CD4-positive, alpha-beta T cell treated with Interleukin-17A for 4 hours (primary cell): ENCODE results near the gene SMC1B.
A peak's percentile ranks its signal among the peaks of the same experiment; 100 is the strongest.
"Not testable (repeated sequence)": the region's sequence is repeated elsewhere in the genome, so short reads cannot be mapped to it uniquely, and the experiment has no call there.

Experiments
- DNase-seq: peaks from one replicate; pipeline ENCODE4 v3.0.0-alpha.2; 2020; ENCODE audit warnings: mixed read lengths

Gene SMC1B, protein sequence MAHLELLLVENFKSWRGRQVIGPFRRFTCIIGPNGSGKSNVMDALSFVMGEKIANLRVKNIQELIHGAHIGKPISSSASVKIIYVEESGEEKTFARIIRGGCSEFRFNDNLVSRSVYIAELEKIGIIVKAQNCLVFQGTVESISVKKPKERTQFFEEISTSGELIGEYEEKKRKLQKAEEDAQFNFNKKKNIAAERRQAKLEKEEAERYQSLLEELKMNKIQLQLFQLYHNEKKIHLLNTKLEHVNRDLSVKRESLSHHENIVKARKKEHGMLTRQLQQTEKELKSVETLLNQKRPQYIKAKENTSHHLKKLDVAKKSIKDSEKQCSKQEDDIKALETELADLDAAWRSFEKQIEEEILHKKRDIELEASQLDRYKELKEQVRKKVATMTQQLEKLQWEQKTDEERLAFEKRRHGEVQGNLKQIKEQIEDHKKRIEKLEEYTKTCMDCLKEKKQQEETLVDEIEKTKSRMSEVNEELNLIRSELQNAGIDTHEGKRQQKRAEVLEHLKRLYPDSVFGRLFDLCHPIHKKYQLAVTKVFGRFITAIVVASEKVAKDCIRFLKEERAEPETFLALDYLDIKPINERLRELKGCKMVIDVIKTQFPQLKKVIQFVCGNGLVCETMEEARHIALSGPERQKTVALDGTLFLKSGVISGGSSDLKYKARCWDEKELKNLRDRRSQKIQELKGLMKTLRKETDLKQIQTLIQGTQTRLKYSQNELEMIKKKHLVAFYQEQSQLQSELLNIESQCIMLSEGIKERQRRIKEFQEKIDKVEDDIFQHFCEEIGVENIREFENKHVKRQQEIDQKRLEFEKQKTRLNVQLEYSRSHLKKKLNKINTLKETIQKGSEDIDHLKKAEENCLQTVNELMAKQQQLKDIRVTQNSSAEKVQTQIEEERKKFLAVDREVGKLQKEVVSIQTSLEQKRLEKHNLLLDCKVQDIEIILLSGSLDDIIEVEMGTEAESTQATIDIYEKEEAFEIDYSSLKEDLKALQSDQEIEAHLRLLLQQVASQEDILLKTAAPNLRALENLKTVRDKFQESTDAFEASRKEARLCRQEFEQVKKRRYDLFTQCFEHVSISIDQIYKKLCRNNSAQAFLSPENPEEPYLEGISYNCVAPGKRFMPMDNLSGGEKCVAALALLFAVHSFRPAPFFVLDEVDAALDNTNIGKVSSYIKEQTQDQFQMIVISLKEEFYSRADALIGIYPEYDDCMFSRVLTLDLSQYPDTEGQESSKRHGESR

GRCh38 chr22:45413368-45414211 lies at the start of gene SMC1B, which contains the start of gene RIBC2:
SMC1B (minus strand) TSS chr22:45413599; CDS start chr22:45413567, 32 bp downstream.
RIBC2 (plus strand) TSS chr22:45413693; CDS start chr22:45413887, 194 bp downstream.
- peak; percentile 81 for DNase-seq

- no peak for DNase-seq
Observed at GRCh38 chr22:45462034-45462655, 48.7 kb upstream of the SMC1B start.

- DNase-seq, result no peak
Observed at GRCh38 chr22:45460288-45461109, 47.1 kb upstream of the SMC1B start.

- DNase-seq, result no peak
Observed at GRCh38 chr22:45459235-45459634, 45.8 kb upstream of the SMC1B start.

DNA sequence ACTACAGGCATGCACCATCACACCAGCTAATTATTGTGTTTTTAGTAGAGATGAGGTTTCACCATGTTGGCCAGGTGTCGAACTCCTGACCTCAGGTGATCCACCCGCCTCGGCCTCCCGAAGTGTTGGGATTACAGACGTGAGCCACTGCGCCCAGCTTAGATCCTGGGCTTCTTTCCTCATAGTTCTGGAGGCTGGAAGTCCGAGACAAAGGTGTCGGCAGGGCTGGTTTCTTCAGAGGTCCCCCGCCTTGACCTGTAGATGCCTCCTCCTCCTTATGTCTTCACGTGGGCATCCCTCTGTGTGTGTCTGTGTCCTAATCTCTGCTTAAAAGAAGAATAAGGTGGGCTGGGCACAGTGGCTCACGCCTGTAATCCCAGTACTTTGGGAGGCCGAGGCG lies 45.1 kb upstream of the SMC1B start:
- no peak for DNase-seq

- no peak for DNase-seq
Observed at GRCh38 chr22:45456811-45457210, 43.4 kb upstream of the SMC1B start.

DNA sequence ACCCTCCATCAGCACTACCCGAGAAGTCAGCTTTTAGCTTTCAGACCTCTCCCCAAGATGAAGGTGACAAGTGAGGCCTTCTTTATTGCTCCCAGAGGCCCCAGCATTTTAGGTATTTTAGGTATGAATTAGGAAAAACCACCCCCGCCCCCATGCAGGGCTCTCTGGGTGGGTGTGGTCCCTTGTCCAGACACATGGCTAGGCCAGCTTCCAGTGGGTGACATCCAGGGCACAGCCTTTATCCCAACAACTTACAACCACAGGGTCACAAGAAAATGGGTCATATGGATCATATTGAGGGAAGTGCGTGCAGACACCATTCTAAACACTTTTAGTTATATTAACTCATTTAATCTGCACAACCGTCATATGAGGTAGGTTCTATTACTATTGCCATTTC lies 42.2 kb upstream of the SMC1B start:
- DNase-seq, result no peak

DNA sequence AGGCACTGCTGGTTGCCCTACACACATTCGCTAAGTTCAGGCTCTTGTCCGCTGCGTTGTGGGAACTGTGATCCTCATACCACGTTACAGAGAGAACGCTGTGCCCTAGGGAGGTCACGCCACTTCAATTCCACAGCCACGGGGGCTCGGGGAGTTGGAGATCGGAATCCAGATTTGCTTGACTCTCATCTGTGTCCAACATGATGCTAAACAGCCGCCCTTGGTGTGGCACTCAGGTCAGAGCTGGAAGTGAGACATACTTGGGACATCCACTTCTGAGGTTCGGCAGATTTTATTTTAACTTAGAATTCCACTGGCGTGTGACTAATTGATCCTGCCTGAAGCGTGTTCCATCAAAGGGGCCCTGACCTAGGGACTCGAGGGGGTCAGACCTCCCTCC lies 41.8 kb upstream of the SMC1B start:
- no peak for DNase-seq

- DNase-seq, result no peak
Observed at GRCh38 chr22:45454275-45454674, 40.9 kb upstream of the SMC1B start.

DNA sequence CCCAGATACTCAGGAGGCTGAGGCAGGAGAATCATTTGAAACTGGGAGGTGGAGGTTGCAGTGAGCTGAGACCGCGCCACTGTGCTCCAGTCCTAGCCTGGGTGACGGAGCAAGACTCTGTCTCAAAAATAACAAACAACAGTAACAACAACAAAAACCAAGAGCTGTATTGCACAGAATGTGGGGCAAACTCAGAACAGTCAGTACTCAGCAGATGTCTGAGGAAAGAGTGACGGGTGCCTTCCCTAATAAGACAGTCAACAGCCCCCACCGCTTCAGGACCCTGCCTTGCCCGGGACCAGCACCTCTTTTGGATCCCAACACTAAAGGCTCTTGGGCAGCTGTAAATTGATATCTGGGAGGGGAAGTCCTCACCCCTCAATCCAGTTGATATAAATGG lies 40.4 kb upstream of the SMC1B start:
- DNase-seq, result no peak

GRCh38 chr22:45452565-45453379 lies 39.4 kb upstream of the SMC1B start:
- no peak for DNase-seq

DNA sequence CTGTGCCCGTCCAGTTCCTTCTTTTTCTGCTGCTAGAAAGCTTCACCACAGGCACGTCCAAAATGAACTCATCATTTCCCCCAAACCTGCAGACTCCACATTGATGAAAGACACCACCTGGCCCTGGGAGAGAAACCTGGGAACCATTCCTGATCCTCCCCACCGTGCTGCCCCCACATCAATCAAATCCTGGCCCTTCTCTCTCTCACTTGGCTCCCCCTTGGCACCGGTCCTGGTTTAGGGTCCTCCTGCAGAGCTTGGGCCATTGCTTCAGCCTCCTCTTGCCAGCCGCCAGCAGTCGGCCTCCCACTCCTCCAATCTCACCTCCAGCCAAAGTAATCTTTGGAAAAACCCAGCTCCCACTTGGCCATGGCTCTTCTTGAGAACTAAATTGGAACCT lies 38.6 kb upstream of the SMC1B start:
- no peak for DNase-seq

DNA sequence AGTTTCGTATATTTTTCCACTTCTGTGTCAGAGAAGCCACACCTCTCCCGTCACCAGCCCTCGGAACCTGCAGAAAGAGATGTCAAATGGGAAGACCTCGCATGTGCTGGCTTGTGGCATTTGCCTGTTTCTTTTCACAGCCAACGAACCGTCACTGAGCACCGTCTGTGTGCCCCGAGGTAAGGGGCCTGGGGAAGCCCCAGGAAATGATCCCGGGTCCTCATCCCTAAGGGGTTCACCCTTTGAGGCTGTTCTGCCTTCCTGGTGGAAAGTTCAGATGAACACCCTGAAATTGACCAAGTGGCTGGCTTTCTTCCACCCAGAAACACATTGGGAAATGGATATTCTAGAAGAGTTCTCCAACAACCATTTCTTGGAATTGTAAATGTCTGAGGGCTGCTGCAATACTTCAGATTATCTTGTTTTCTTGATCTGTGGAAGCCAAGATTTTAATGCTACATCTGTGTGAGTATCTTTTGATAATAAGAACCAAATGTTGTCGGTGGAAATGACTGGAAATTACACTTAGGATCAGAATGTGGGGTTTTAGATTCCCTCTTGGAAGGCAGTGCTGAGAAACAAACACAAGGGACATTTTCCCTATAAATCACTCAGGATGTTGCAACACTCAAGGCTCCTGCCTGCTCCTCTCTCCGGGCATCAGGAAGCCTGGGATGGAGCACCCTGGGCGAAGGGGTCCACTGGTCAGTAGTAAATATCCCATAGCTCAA lies 37.7 kb upstream of the SMC1B start:
- no peak for DNase-seq

- DNase-seq, result no peak
Observed at GRCh38 chr22:45450101-45450785, 36.8 kb upstream of the SMC1B start.

- DNase-seq, result not testable (repeated sequence)
Observed at GRCh38 chr22:45449442-45449841, 36.0 kb upstream of the SMC1B start.

DNA sequence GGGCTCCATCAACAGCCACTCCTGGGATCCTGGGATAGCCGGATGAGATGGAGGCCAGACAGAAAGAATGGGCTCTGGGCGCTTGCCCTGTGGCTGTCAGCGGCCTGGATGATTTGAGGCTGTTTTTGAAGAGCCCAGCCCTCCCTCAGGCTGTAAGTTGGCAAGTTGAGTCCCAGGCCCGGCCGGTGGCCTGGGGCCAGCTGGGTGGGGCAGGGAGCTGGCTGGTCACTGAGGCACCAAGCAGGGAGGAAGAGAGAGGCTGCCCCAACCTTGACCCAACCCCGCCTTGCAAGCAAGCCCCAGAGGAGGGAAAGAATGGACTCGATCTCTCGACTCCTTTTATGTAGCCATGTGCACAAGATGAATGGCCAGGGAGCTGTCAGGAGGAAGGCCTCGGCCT lies 35.0 kb upstream of the SMC1B start:
- DNase-seq, result no peak

GRCh38 chr22:45447596-45447995 lies 34.2 kb upstream of the SMC1B start:
- DNase-seq, result not testable (repeated sequence)

DNA sequence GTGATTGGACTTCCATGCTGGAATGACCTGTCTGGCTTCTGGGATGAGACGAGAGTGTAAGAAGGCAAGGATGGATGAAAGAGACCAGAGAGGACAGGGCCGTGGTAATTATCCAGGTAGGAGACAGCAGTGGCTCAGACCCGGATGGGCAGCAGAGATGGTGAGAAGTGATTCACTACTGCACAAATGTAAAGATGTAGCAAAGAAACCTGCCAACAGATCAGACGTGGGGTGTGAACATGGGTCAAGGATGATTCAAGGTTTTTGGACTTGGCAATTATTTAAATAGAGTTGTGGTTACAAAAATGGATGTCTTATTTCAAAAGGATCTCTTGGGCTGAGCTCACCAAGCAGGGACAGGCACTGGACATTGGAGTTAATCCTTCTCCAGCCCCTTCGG lies 32.8 kb upstream of the SMC1B start:
- DNase-seq, result no peak
